ENCODE data around the gene ZNF578. TPM values are rescaled to one million over a fixed set of nuclear protein-coding genes. Genes with fewer than 3 reads are reported as not detected.
"Not testable (repeated sequence)": the region's sequence is repeated elsewhere in the genome, so short reads cannot be mapped to it uniquely, and the experiment has no call there.

Gene ZNF578
- total and polyA plus RNA-seq, 2 experiments from 2014 or later, result 1.3 to 2.2 TPM

GRCh38 chr19:52532480-52532879 is 79.1 kb downstream of the ZNF578 start:
- Histone ChIP-seq H3K36me3 (ENCODE audit: low read depth) (no peaks in the 10 kb centered on the region), H3K9ac (no peak overlapping the region), H3K4me3 (no peak overlapping the region), H3F3A (ENCODE audit: insufficient read depth) (peaks cover 9% of the 10 kb centered on the region), H3K27me3 (replicated peaks; ENCODE audit: insufficient read depth) (no peaks in the 10 kb centered on the region), H3K9me3 (ENCODE audit: low read depth) (no peaks in the 10 kb centered on the region), H3K9me2 (ENCODE audit: insufficient read depth) (no peaks in the 10 kb centered on the region), H4K20me1 (ENCODE audit: insufficient read depth) (no peaks in the 10 kb centered on the region), H3K4me2 (ENCODE audit: unreplicated experiment) (no peak overlapping the region), H3K4me1 (ENCODE audit: insufficient read depth) (no peaks in the 10 kb centered on the region), H3K79me2 (ENCODE audit: insufficient read depth) (peaks cover 62% of the 10 kb centered on the region), H3K27ac (no peak overlapping the region), H2AFZ (no peak overlapping the region)
- WGBS, 2 experiments (ENCODE audit: low coverage in 1 of 2, low lambda C conversion rate in 2 of 2, missing lambda C conversion rate in 2 of 2), result 98 to 99% methylated on average over 2 of the region's 2 CpGs
- in situ Hi-C loops (cut with MboI), result no loop called here
- TF ChIP-seq EZH2phosphoT487 (IDR thresholded peaks at IDR 0.05; ENCODE audit: insufficient read depth, low read depth), result no peak
- TF ChIP-seq EZH2 (IDR thresholded peaks at IDR 0.05; ENCODE audit: insufficient read depth, poor library complexity, severe bottlenecking), result no peak
- DNase-seq, result no peak

GRCh38 chr19:52533901-52534300 is 80.5 kb downstream of the ZNF578 start:
- peaks cover 9% of the 10 kb centered on the region for H3F3A ChIP-seq (ENCODE audit: insufficient read depth)
- H3K4me3 ChIP-seq, result no peak overlapping the region
- no peaks in the 10 kb centered on the region for H3K4me1 ChIP-seq (ENCODE audit: insufficient read depth)
- TF ChIP-seq EZH2phosphoT487 (IDR thresholded peaks at IDR 0.05; ENCODE audit: insufficient read depth, low read depth), result no peak
- TF ChIP-seq EZH2 (IDR thresholded peaks at IDR 0.05; ENCODE audit: insufficient read depth, poor library complexity, severe bottlenecking), result no peak
- no peaks in the 10 kb centered on the region for H3K9me2 ChIP-seq (ENCODE audit: insufficient read depth)
- no peak overlapping the region for H3K27ac ChIP-seq
- H3K9ac ChIP-seq, result no peak overlapping the region
- H4K20me1 ChIP-seq (ENCODE audit: insufficient read depth), result no peaks in the 10 kb centered on the region
- peaks cover 52% of the 10 kb centered on the region for H3K79me2 ChIP-seq (ENCODE audit: insufficient read depth)
- no peaks in the 10 kb centered on the region for H3K9me3 ChIP-seq (ENCODE audit: low read depth)
- H3K27me3 ChIP-seq (replicated peaks; ENCODE audit: insufficient read depth), result no peaks in the 10 kb centered on the region
- no peak overlapping the region for H3K4me2 ChIP-seq (ENCODE audit: unreplicated experiment)
- no peaks in the 10 kb centered on the region for H3K36me3 ChIP-seq (ENCODE audit: low read depth)
- DNase-seq, result no peak
- in situ Hi-C loops (cut with MboI), result no loop called here
- H2AFZ ChIP-seq, result no peak overlapping the region
- 82 to 84% methylated on average over 5 of the region's 5 CpGs for WGBS, 2 experiments (ENCODE audit: low coverage in 1 of 2, low lambda C conversion rate in 2 of 2, missing lambda C conversion rate in 2 of 2)

GRCh38 chr19:52535385-52535770 is 82.0 kb downstream of the ZNF578 start:
- in situ Hi-C loops (cut with MboI); H3K27me3 ChIP-seq (replicated peaks; ENCODE audit: insufficient read depth); H3K9me3 ChIP-seq (ENCODE audit: low read depth); H3F3A ChIP-seq (ENCODE audit: insufficient read depth); DNase-seq; H3K36me3 ChIP-seq (ENCODE audit: low read depth); H4K20me1 ChIP-seq (ENCODE audit: insufficient read depth); H3K4me1 ChIP-seq (ENCODE audit: insufficient read depth); H3K9me2 ChIP-seq (ENCODE audit: insufficient read depth): not testable (repeated sequence)
- peaks cover 49% of the 10 kb centered on the region for H3K79me2 ChIP-seq (ENCODE audit: insufficient read depth)
- peak overlapping the region; percentile 98 for H3K4me2 ChIP-seq (ENCODE audit: unreplicated experiment)
- H3K9ac ChIP-seq, result peak overlapping the region; percentile 68
- 2% methylated on average over 12 to 15 of the region's 15 CpGs for WGBS, 2 experiments (ENCODE audit: low coverage in 1 of 2, low lambda C conversion rate in 2 of 2, missing lambda C conversion rate in 2 of 2)
- H3K27ac ChIP-seq, result peak overlapping the region; percentile 38
- H2AFZ ChIP-seq, result peak overlapping the region; percentile 81
- peak overlapping the region; percentile 76 for H3K4me3 ChIP-seq

- Histone ChIP-seq H3K4me3 (peak overlapping the region; percentile 76), H3K9me2 (ENCODE audit: insufficient read depth) (no peaks in the 10 kb centered on the region), H3K9me3 (ENCODE audit: low read depth) (no peaks in the 10 kb centered on the region), H3K27ac (peak overlapping the region; percentile 38), H3K79me2 (ENCODE audit: insufficient read depth) (peaks cover 49% of the 10 kb centered on the region), H3K27me3 (replicated peaks; ENCODE audit: insufficient read depth) (no peaks in the 10 kb centered on the region), H2AFZ (peak overlapping the region; percentile 81), H4K20me1 (ENCODE audit: insufficient read depth) (no peaks in the 10 kb centered on the region), H3K4me1 (ENCODE audit: insufficient read depth) (no peaks in the 10 kb centered on the region), H3K36me3 (ENCODE audit: low read depth) (no peaks in the 10 kb centered on the region), H3F3A (ENCODE audit: insufficient read depth) (peaks cover 9% of the 10 kb centered on the region), H3K4me2 (ENCODE audit: unreplicated experiment) (peak overlapping the region; percentile 98), H3K9ac (peak overlapping the region; percentile 68)
- in situ Hi-C loops (cut with MboI), result no loop called here
- 1 to 2% methylated on average over 35 to 38 of the region's 50 CpGs for WGBS, 2 experiments (ENCODE audit: low coverage in 1 of 2, low lambda C conversion rate in 2 of 2, missing lambda C conversion rate in 2 of 2)
- TF ChIP-seq EZH2 (IDR thresholded peaks at IDR 0.05; ENCODE audit: insufficient read depth, poor library complexity, severe bottlenecking), result no peak
- no peak for TF ChIP-seq EZH2phosphoT487 (IDR thresholded peaks at IDR 0.05; ENCODE audit: insufficient read depth, low read depth)
- peak; percentile 94 for DNase-seq
Observed at GRCh38 chr19:52535771-52536447, 82.6 kb downstream of the ZNF578 start.

GRCh38 chr19:52536448-52536800 is 83.1 kb downstream of the ZNF578 start:
- peaks cover 9% of the 10 kb centered on the region for H3F3A ChIP-seq (ENCODE audit: insufficient read depth)
- H3K4me2 ChIP-seq (ENCODE audit: unreplicated experiment), result peak overlapping the region; percentile 98
- H3K9me2 ChIP-seq (ENCODE audit: insufficient read depth), result no peaks in the 10 kb centered on the region
- H3K9ac ChIP-seq, result peak overlapping the region; percentile 68
- no peaks in the 10 kb centered on the region for H3K4me1 ChIP-seq (ENCODE audit: insufficient read depth)
- TF ChIP-seq EZH2 (IDR thresholded peaks at IDR 0.05; ENCODE audit: insufficient read depth, poor library complexity, severe bottlenecking) (no peak), EZH2phosphoT487 (IDR thresholded peaks at IDR 0.05; ENCODE audit: insufficient read depth, low read depth) (no peak)
- peaks cover 50% of the 10 kb centered on the region for H3K79me2 ChIP-seq (ENCODE audit: insufficient read depth)
- H3K27ac ChIP-seq, result peak overlapping the region; percentile 23; the same call in 1 of the 2 replicates
- no peaks in the 10 kb centered on the region for H3K27me3 ChIP-seq (replicated peaks; ENCODE audit: insufficient read depth)
- no peaks in the 10 kb centered on the region for H4K20me1 ChIP-seq (ENCODE audit: insufficient read depth)
- WGBS, 2 experiments (ENCODE audit: low coverage in 1 of 2, low lambda C conversion rate in 2 of 2, missing lambda C conversion rate in 2 of 2), result 2% methylated on average over 17 of the region's 17 CpGs
- in situ Hi-C loops (cut with MboI), result no loop called here
- H3K36me3 ChIP-seq (ENCODE audit: low read depth), result no peaks in the 10 kb centered on the region
- no peaks in the 10 kb centered on the region for H3K9me3 ChIP-seq (ENCODE audit: low read depth)
- DNase-seq, result peak; percentile 56
- H3K4me3 ChIP-seq, result peak overlapping the region; percentile 76
- H2AFZ ChIP-seq, result peak overlapping the region; percentile 81

GRCh38 chr19:52538815-52539214 is 85.5 kb downstream of the ZNF578 start:
- DNase-seq; in situ Hi-C loops (cut with MboI); H3K27me3 ChIP-seq (replicated peaks; ENCODE audit: insufficient read depth); H4K20me1 ChIP-seq (ENCODE audit: insufficient read depth); H3K9me2 ChIP-seq (ENCODE audit: insufficient read depth); H3K36me3 ChIP-seq (ENCODE audit: low read depth); H2AFZ ChIP-seq; H3K4me2 ChIP-seq (ENCODE audit: unreplicated experiment); H3K9ac ChIP-seq; H3K27ac ChIP-seq; H3F3A ChIP-seq (ENCODE audit: insufficient read depth); H3K4me1 ChIP-seq (ENCODE audit: insufficient read depth); H3K4me3 ChIP-seq; H3K9me3 ChIP-seq (ENCODE audit: low read depth): not testable (repeated sequence)
- 64 to 75% methylated on average over 4 of the region's 4 CpGs for WGBS, 2 experiments (ENCODE audit: low coverage in 1 of 2, low lambda C conversion rate in 2 of 2, missing lambda C conversion rate in 2 of 2)
- H3K79me2 ChIP-seq (ENCODE audit: insufficient read depth), result peaks cover 43% of the 10 kb centered on the region

- H2AFZ ChIP-seq; H3K4me2 ChIP-seq (ENCODE audit: unreplicated experiment); H4K20me1 ChIP-seq (ENCODE audit: insufficient read depth); H3K4me3 ChIP-seq; in situ Hi-C loops (cut with MboI); H3K9me3 ChIP-seq (ENCODE audit: low read depth); H3F3A ChIP-seq (ENCODE audit: insufficient read depth); H3K27me3 ChIP-seq (replicated peaks; ENCODE audit: insufficient read depth); H3K9ac ChIP-seq; H3K4me1 ChIP-seq (ENCODE audit: insufficient read depth); H3K9me2 ChIP-seq (ENCODE audit: insufficient read depth); H3K27ac ChIP-seq: not testable (repeated sequence)
- H3K36me3 ChIP-seq (ENCODE audit: low read depth), result peaks cover 14% of the 10 kb centered on the region; the same call in 1 of the 2 replicates
- DNase-seq, result peak; percentile 5
- WGBS, 2 experiments (ENCODE audit: low coverage in 1 of 2, low lambda C conversion rate in 2 of 2, missing lambda C conversion rate in 2 of 2), result 95 to 99% methylated on average over 5 of the region's 5 CpGs
- H3K79me2 ChIP-seq (ENCODE audit: insufficient read depth), result peaks cover 43% of the 10 kb centered on the region
Observed at GRCh38 chr19:52541176-52541575, 87.8 kb downstream of the ZNF578 start.

Measured in GM23248 (cell line).